Panc1 (cell line): ENCODE data around the gene TMEM132C. TPM values are rescaled to one million over a fixed set of nuclear protein-coding genes. Genes with fewer than 3 reads are reported as not detected.
"Not testable (repeated sequence)": the region's sequence is repeated elsewhere in the genome, so short reads cannot be mapped to it uniquely, and the experiment has no call there.

Source experiments
- ATAC-seq: fragments of 200-7000 bp; cut with Tn5 transposase; 2 replicates; pipeline ENCODE4 v1.9.1; 2020; ENCODE audit warnings: mild to moderate bottlenecking, moderate library complexity
- BruUV-seq: library from RNA; stranded (reverse); fragments of 400-500 nt; replicated peaks from 2 replicates; lab custom pipeline; 2021; lab: Mats Ljungman, UMichigan
- CTCF ChIA-PET: fragments of 300-600 bp; sonication (Branson Sonifier 250); formaldehyde crosslinking; loops from one replicate; lab custom pipeline; 2022; ENCODE audit warnings: antibody characterized with exemption; lab: Charles Lee
- POLR2A ChIA-PET: fragments of 300-600 bp; sonication (Branson Sonifier 250); formaldehyde crosslinking; loops from one replicate; lab custom pipeline; 2022; ENCODE audit warnings: antibody characterized with exemption; lab: Charles Lee
- DNase-seq: peaks from one replicate; pipeline ENCODE4 v3.0.0-alpha.2; 2010; ENCODE audit warnings: low read depth, low spot score
- H3K27ac ChIP-seq: 2 replicates; pipeline ENCODE4 v1.5.1; 2011; ENCODE audit warnings: mild to moderate bottlenecking, low read length, inconsistent platforms
- H3K27me3 ChIP-seq: fragments of 200-500 bp; sonication (Bioruptor generic); 2 replicates; pipeline ENCODE4 v1.6.0; 2014; ENCODE audit warnings: low read length, inconsistent platforms; ENCODE audit not compliant: control insufficient read depth, insufficient read depth
- H3K36me3 ChIP-seq: fragments of 200-500 bp; sonication (Bioruptor generic); 2 replicates; pipeline ENCODE4 v1.5.1; 2014; ENCODE audit warnings: inconsistent platforms, mild to moderate bottlenecking, low read length, moderate library complexity; ENCODE audit not compliant: control insufficient read depth, insufficient read depth
- H3K4me1 ChIP-seq: 2 replicates; pipeline ENCODE4 v1.5.1; 2011; ENCODE audit warnings: inconsistent platforms, mild to moderate bottlenecking, low read length, moderate library complexity; ENCODE audit not compliant: control insufficient read depth, insufficient read depth
- H3K4me3 ChIP-seq, 2 experiments: 2 replicates each; pipeline ENCODE4 v1.5.1; 2011 to 2012; ENCODE audit warnings: low read depth in 2 of 2, low read length in 2 of 2, mild to moderate bottlenecking in 2 of 2, inconsistent platforms in 1 of 2, moderate library complexity in 1 of 2
- H3K9me3 ChIP-seq: fragments of 200-500 bp; sonication (Bioruptor generic); 2 replicates; pipeline ENCODE4 v1.5.1; 2014; ENCODE audit warnings: low read depth, mild to moderate bottlenecking, inconsistent platforms, low read length, moderate library complexity; ENCODE audit not compliant: control insufficient read depth, insufficient read depth
- CTCF ChIP-seq: fragments of 450-650 bp; IDR thresholded peaks from 2 replicates; pipeline ENCODE4 v1.5.1; 2017; ENCODE audit warnings: mild to moderate bottlenecking
- POLR2AphosphoS5 ChIP-seq: IDR thresholded peaks from 2 replicates; pipeline ENCODE4 v1.6.1; 2012; ENCODE audit warnings: mild to moderate bottlenecking, low read depth, low read length, moderate library complexity
- REST ChIP-seq, 2 experiments: IDR thresholded peaks; 2 replicates each; pipeline ENCODE4 v1.6.1; 2011 to 2012; ENCODE audit warnings: low read depth in 2 of 2, control low read depth in 1 of 2, low read length in 1 of 2, mild to moderate bottlenecking in 1 of 2, moderate library complexity in 1 of 2; ENCODE audit not compliant: insufficient read depth in 1 of 2
- SIN3A ChIP-seq: IDR thresholded peaks from 2 replicates; pipeline ENCODE4 v1.6.1; 2012; ENCODE audit warnings: low read depth, mild to moderate bottlenecking, low read length, moderate library complexity, borderline replicate concordance; ENCODE audit not compliant: insufficient read depth
- TCF7L2 ChIP-seq: IDR thresholded peaks from 2 replicates; pipeline ENCODE4 v1.6.1; 2011; ENCODE audit warnings: mild to moderate bottlenecking, low read depth, low read length, inconsistent platforms
- in situ Hi-C: cut with HindIII; loops from 2 replicates; pipeline ENCODE4 v1.10.0; 2016; ENCODE audit warnings: low sequenced_read_pairs, low pct_unique_long_range_greater_than_20kb
- intact Hi-C: fragments of 100-400 bp; cut with micrococcal nuclease; formaldehyde crosslinking; loops from one replicate; pipeline ENCODE4 v1.10.0; 2022; ENCODE audit not compliant: unreplicated experiment
- total RNA-seq: library from RNA; stranded (reverse); gene quantifications from one replicate; pipeline ENCODE4 v1.2.1, GENCODE V29; 2021; ENCODE audit not compliant: unreplicated experiment

TMEM132C gene
- total RNA-seq, 1 experiment from 2014 or later = not detected

- in situ Hi-C loops = no loop called here
Measured at GRCh38 chr12:128603573-128604115, 336.7 kb downstream of the TMEM132C start.

GRCh38 chr12:128604219-128604618 is 337.2 kb downstream of the TMEM132C start:
- H3K36me3 ChIP-seq, in situ Hi-C loops, H3K27me3 ChIP-seq, H3K4me1 ChIP-seq, H3K27ac ChIP-seq, BruUV-seq, DNase-seq, H3K4me3 ChIP-seq, ATAC-seq, intact Hi-C loops, POLR2A ChIA-PET, CTCF ChIA-PET, H3K9me3 ChIP-seq: not testable (repeated sequence)

More at GRCh38 chr12:128603573-128604115, 336.7 kb downstream of the TMEM132C start:
- intact Hi-C loops = no loop called here
- ATAC-seq (no peak), DNase-seq (no peak)
- no peak overlapping the region for H3K27ac ChIP-seq
- no peaks in the 10 kb centered on the region for H3K9me3 ChIP-seq
- no peaks in the 10 kb centered on the region; the same call in 1 of the 2 replicates for H3K27me3 ChIP-seq
- TF ChIP-seq CTCF (no peak), SIN3A (no peak), REST (IDR thresholded peaks at IDR 0.05; ENCODE audit: insufficient read depth in 1 of 2, low read depth in 2 of 2, low read length in 1 of 2) (no peak), POLR2AphosphoS5 (no peak), TCF7L2 (no peak)
- ChIA-PET POLR2A (no interaction called here), CTCF (no interaction called here)
- no TSS peak for BruUV-seq
- no peaks in the 10 kb centered on the region for H3K36me3 ChIP-seq
- H3K4me3 ChIP-seq = no peak overlapping the region
- H3K4me1 ChIP-seq = no peaks in the 10 kb centered on the region

- no peaks in the 10 kb centered on the region for H3K36me3 ChIP-seq
- H3K27me3 ChIP-seq = no peaks in the 10 kb centered on the region; the same call in 1 of the 2 replicates
- no peak for ATAC-seq
- BruUV-seq = no TSS peak
- no peaks in the 10 kb centered on the region for H3K4me1 ChIP-seq
- H3K27ac ChIP-seq = no peak overlapping the region
- H3K9me3 ChIP-seq = no peaks in the 10 kb centered on the region
- no peak for DNase-seq
- intact Hi-C loops = no loop called here
- TF ChIP-seq POLR2AphosphoS5 = no peak
- TF ChIP-seq CTCF = no peak
- no peak overlapping the region for H3K4me3 ChIP-seq
- ChIA-PET CTCF (no interaction called here), POLR2A (no interaction called here)
- in situ Hi-C loops = no loop called here
Measured at GRCh38 chr12:128606051-128606450, 339.1 kb downstream of the TMEM132C start.
